ENCODE data around the gene CHCHD4. TPM values are rescaled to one million over a fixed set of nuclear protein-coding genes. Genes with fewer than 3 reads are reported as not detected.
A peak's percentile ranks its signal among the peaks of the same experiment; 100 is the strongest.

Gene CHCHD4
- total RNA-seq (2021; fragmentation: NEBNext Ultra II Directional; extraction: Animal tissue kit (Norgen Biotek cat#: 25700)) (20.6 and 22.3 TPM in 2 replicates), polyA plus RNA-seq (2011; rRNA removed) (10.8 and 15.0 TPM in 2 replicates), polyA minus RNA-seq (2011; rRNA and poly(A)+ RNA removed) (9.8 and 11.9 TPM in 2 replicates)
- polyA plus RNA-seq (2011; cell fraction: cytosol; rRNA removed): 17.2 TPM
- polyA plus RNA-seq (2011; cell fraction: nucleus; rRNA removed): 4.9 TPM
- polyA plus RNA-seq (2012, experiment 1 of 2): 17.2 to 24.5 TPM (median 20.8 TPM) in 4 replicates
- 13.2 TPM for polyA plus RNA-seq (2012, experiment 2 of 2)
- 17.2 TPM for polyA plus RNA-seq (2013, experiment 1 of 2)
- polyA plus RNA-seq (2013, experiment 2 of 2): 16.3 TPM
- 8.6 TPM for polyA minus RNA-seq (2011; cell fraction: cytosol; rRNA and poly(A)+ RNA removed)
- 4.8 TPM for polyA minus RNA-seq (2011; cell fraction: nucleus; rRNA and poly(A)+ RNA removed)
- long read RNA-seq, experiment 1, transcript CHCHD4-202 (3 exons, 1,405 nt): major isoform, 13 of 38 reads
- long read RNA-seq, experiment 1, partial matches to known transcripts: 1 of 38 reads
- long read RNA-seq, experiment 1, other reads (novel, unspliced or antisense): 21 of 38 reads
- long read RNA-seq, experiment 2, transcript CHCHD4-202 (3 exons, 1,405 nt): major isoform, 57 of 62 reads
- long read RNA-seq, experiment 2, partial matches to known transcripts: 0 of 62 reads
- long read RNA-seq, experiment 2, other reads (novel, unspliced or antisense): 3 of 62 reads

GRCh38 chr3:14124615-14125192, at the start of gene CHCHD4, which contains the start of gene TMEM43:
CHCHD4 (minus strand) TSS chr3:14124870; CDS start chr3:14124676, 194 bp downstream.
TMEM43 (plus strand) TSS chr3:14125052; CDS start chr3:14125194, 142 bp downstream.
- Histone ChIP-seq H2AFZ (ENCODE audit: low read length) (peak within 1 kb of the TSS; percentile 85), H3K4me1 (replicated peaks in 1 of 4; ENCODE audit: control insufficient read depth in 3 of 4, insufficient read depth in 4 of 4, low read length in 3 of 4) (peaks cover 0 to 14% (median 10%) of the 10 kb centered on the region in 4 experiments; a peak in 6 of 7 replicates), H3K23me2 (ENCODE audit: low read depth, low read length) (peaks cover 14% of the 10 kb centered on the region), H3K79me2 (ENCODE audit: control insufficient read depth in 1 of 2, insufficient read depth in 2 of 2, low read length in 2 of 2) (peaks cover 7 to 33% of the 10 kb centered on the region in 2 experiments), H2BK20ac (ENCODE audit: low read length) (no peak within 1 kb of the TSS), H2AK5ac (ENCODE audit: low read depth, low read length) (no peak within 1 kb of the TSS; the same call in 1 of the 2 replicates), H3K18ac (ENCODE audit: extremely low read depth, low read length) (peak within 1 kb of the TSS; percentile 40; the same call in 1 of the 2 replicates), H4K8ac (ENCODE audit: extremely low read depth, insufficient read depth, low read length) (peak within 1 kb of the TSS; percentile 90), H3K14ac (ENCODE audit: insufficient read length) (no peak within 1 kb of the TSS), H4K20me1 (replicated peaks in 1 of 2; ENCODE audit: control insufficient read depth in 1 of 2, insufficient read depth in 2 of 2, low read length in 2 of 2) (peaks cover 2 to 13% of the 10 kb centered on the region in 2 experiments), H3K4me3 (ENCODE audit: extremely low read depth in 1 of 4, insufficient read depth in 2 of 4, low read depth in 3 of 4, low read length in 4 of 4) (peak within 1 kb of the TSS; percentile 90 to 97 (median 91)), H3K27me3 (replicated peaks in 1 of 4; ENCODE audit: control insufficient read depth in 3 of 4, extremely low read depth in 1 of 4, insufficient read depth in 3 of 4, low read length in 3 of 4) (no peaks in the 10 kb centered on the region), H3K4me2 (ENCODE audit: insufficient read depth in 1 of 2, low read depth in 2 of 2, low read length in 2 of 2) (peak within 1 kb of the TSS; percentile 96 to 99), H4K5ac (ENCODE audit: insufficient read length, low read depth, low read length) (peak within 1 kb of the TSS; percentile 47), H3K4ac (replicated peaks; ENCODE audit: insufficient read length, low read depth, low read length) (peak within 1 kb of the TSS; percentile 49), H3K36me3 (ENCODE audit: control insufficient read depth in 2 of 4, insufficient read depth in 4 of 4, low read length in 3 of 4) (peaks cover 2 to 9% (median 8%) of the 10 kb centered on the region in 4 experiments; a peak in 4 of 8 replicates), H2BK12ac (ENCODE audit: low read depth, low read length) (no peak within 1 kb of the TSS), H3K9me3 (ENCODE audit: insufficient read depth in 2 of 2, low read depth in 1 of 2, low read length in 1 of 2) (no peaks in the 10 kb centered on the region), H3K9ac (replicated peaks in 1 of 4; ENCODE audit: extremely low read depth in 1 of 4, low read depth in 3 of 4, low read length in 3 of 4) (peak within 1 kb of the TSS; percentile 84 to 85 (median 85)), H2BK5ac (ENCODE audit: low read depth, low read length) (peak within 1 kb of the TSS; percentile 41), H3K79me1 (ENCODE audit: low read depth, low read length) (peaks cover 14% of the 10 kb centered on the region), H2BK120ac (replicated peaks; ENCODE audit: low read depth, low read length) (no peak within 1 kb of the TSS), H2BK15ac (ENCODE audit: low read length) (no peak within 1 kb of the TSS; the same call in 1 of the 2 replicates), H3K56ac (replicated peaks; ENCODE audit: insufficient read length, low read depth, low read length) (no peak within 1 kb of the TSS), H3K23ac (ENCODE audit: insufficient read length) (no peak within 1 kb of the TSS), H4K91ac (replicated peaks; ENCODE audit: insufficient read length, low read length) (peak within 1 kb of the TSS; percentile 15), H3K27ac (ENCODE audit: low read depth, low read length) (peak within 1 kb of the TSS; percentile 41)
- WGBS, 2 experiments (ENCODE audit: extremely low coverage in 1 of 2, insufficient coverage in 1 of 2, insufficient read length in 1 of 2, insufficient replicate concordance in 2 of 2, low coverage in 1 of 2, low lambda C conversion rate in 2 of 2, missing lambda C conversion rate in 1 of 2): 2% methylated on average over 32 of the region's 55 CpGs; no CpG with 5 or more reads in 1 of the 2 experiments
- DNase-seq (ENCODE audit: low read depth in 1 of 2, low spot score in 2 of 2) (peak; percentile 94 to 96), FAIRE-seq (no peak)
- POLR2A ChIA-PET (ENCODE audit: partially characterized antibody): interaction anchor here (0.8 to 4.7 kb wide), 18 partner anchors 9 to 474 kb away, joined by 3 to 46 read pairs (median 4); partner anchors contain the start of genes LSM3 and XPC
- CTCF ChIA-PET (ENCODE audit: partially characterized antibody): interaction anchor here (0.8 to 3.9 kb wide), 12 partner anchors 10 to 952 kb away, joined by 3 to 37 read pairs (median 4); no protein-coding TSS in a partner anchor
- TF ChIP-seq HDAC6 (IDR thresholded peaks at IDR 0.05; ENCODE audit: low read depth, low read length) (no peak), RBBP5 (IDR thresholded peaks at IDR 0.05; ENCODE audit: borderline replicate concordance, low read depth, low read length) (0 out of 2 replicates have a peak, but pooled peaks have one; percentile 17), CEBPB (IDR thresholded peaks at IDR 0.05; ENCODE audit: low read depth, low read length) (no peak), PHF8 (conservative IDR thresholded peaks at IDR 0.05; ENCODE audit: low read depth, low read length) (peak; percentile 44; the same call in 1 of the 2 replicates), TEAD4 (IDR thresholded peaks at IDR 0.05; ENCODE audit: low read depth, low read length) (no peak), MAFK (IDR thresholded peaks at IDR 0.05; ENCODE audit: low read depth, low read length) (no peak), BCL11A (IDR thresholded peaks at IDR 0.05; ENCODE audit: low read depth in 2 of 2, low read length in 2 of 2) (no peak)
- TF ChIP-seq, protein P1, sequence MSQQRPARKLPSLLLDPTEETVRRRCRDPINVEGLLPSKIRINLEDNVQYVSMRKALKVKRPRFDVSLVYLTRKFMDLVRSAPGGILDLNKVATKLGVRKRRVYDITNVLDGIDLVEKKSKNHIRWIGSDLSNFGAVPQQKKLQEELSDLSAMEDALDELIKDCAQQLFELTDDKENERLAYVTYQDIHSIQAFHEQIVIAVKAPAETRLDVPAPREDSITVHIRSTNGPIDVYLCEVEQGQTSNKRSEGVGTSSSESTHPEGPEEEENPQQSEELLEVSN (IDR thresholded peaks at IDR 0.05): 0 out of 2 replicates have a peak, but pooled peaks have one; percentile 10

Data from H1 (cell line).